Nephron progenitor cell (in vitro differentiated cells): Measurements from ENCODE around the gene NGEF.
A peak's percentile ranks its signal among the peaks of the same experiment; 100 is the strongest.

ENCODE experiments used
- DNase-seq: peaks from one replicate; pipeline ENCODE4 v3.0.0; 2021
- H3K27ac Mint-ChIP-seq: 2 replicates; pipeline ENCODE4 v1.8.0; 2021; ENCODE audit warnings: mild to moderate bottlenecking, moderate library complexity, mixed read lengths
- H3K27me3 Mint-ChIP-seq: 2 replicates; pipeline ENCODE4 v1.8.0; 2021; ENCODE audit warnings: mild to moderate bottlenecking, low read depth, mixed read lengths; ENCODE audit not compliant: poor library complexity
- H3K36me3 Mint-ChIP-seq: 2 replicates; pipeline ENCODE4 v1.8.0; 2021; ENCODE audit warnings: low read depth, mixed read lengths
- H3K4me1 Mint-ChIP-seq: 2 replicates; pipeline ENCODE4 v1.8.0; 2021; ENCODE audit warnings: mixed read lengths
- H3K4me3 Mint-ChIP-seq: 2 replicates; pipeline ENCODE4 v1.8.0; 2021; ENCODE audit warnings: mild to moderate bottlenecking, moderate library complexity, mixed read lengths
- H3K9me3 Mint-ChIP-seq: 2 replicates; pipeline ENCODE4 v1.8.0; 2021; ENCODE audit warnings: mild to moderate bottlenecking, moderate library complexity, mixed read lengths
- CTCF ChIP-seq: fragments of 200-600 bp; sonication (generic); IDR thresholded peaks from 2 replicates; pipeline ENCODE4 v1.5.0; 2021; ENCODE audit warnings: antibody characterized with exemption

The NGEF gene

GRCh38 chr2:232981767-232982360, 31.2 kb downstream of the NGEF start:
- DNase-seq = no peak
- peaks cover 26% of the 10 kb centered on the region for H3K4me1 Mint-ChIP-seq
- peaks cover 5% of the 10 kb centered on the region for H3K9me3 Mint-ChIP-seq
- peaks cover 21% of the 10 kb centered on the region for H3K27me3 Mint-ChIP-seq
- no peak overlapping the region for H3K27ac Mint-ChIP-seq
- TF ChIP-seq CTCF = no peak
- H3K36me3 Mint-ChIP-seq = no peaks in the 10 kb centered on the region
- H3K4me3 Mint-ChIP-seq = no peak overlapping the region

- Mint-ChIP-seq H3K27ac (no peak overlapping the region), H3K4me1 (peaks cover 28% of the 10 kb centered on the region), H3K9me3 (peaks cover 5% of the 10 kb centered on the region), H3K27me3 (peaks cover 21% of the 10 kb centered on the region), H3K36me3 (no peaks in the 10 kb centered on the region), H3K4me3 (no peak overlapping the region)
- TF ChIP-seq CTCF = no peak
- DNase-seq = no peak
Measured at GRCh38 chr2:232981356-232981755, 31.7 kb downstream of the NGEF start.

- no peak overlapping the region for H3K27ac Mint-ChIP-seq
- peaks cover 28% of the 10 kb centered on the region for H3K4me1 Mint-ChIP-seq
- peaks cover 21% of the 10 kb centered on the region for H3K27me3 Mint-ChIP-seq
- H3K36me3 Mint-ChIP-seq = no peaks in the 10 kb centered on the region
- no peak overlapping the region for H3K4me3 Mint-ChIP-seq
- TF ChIP-seq CTCF = no peak
- H3K9me3 Mint-ChIP-seq = no peaks in the 10 kb centered on the region
- no peak for DNase-seq
Measured at GRCh38 chr2:232980683-232981082, 32.4 kb downstream of the NGEF start.

GRCh38 chr2:232979871-232980461, 33.1 kb downstream of the NGEF start:
- peaks cover 26% of the 10 kb centered on the region for H3K27me3 Mint-ChIP-seq
- peaks cover 28% of the 10 kb centered on the region for H3K4me1 Mint-ChIP-seq
- H3K36me3 Mint-ChIP-seq = no peaks in the 10 kb centered on the region
- peak overlapping the region; percentile 15 for H3K27ac Mint-ChIP-seq
- H3K9me3 Mint-ChIP-seq = no peaks in the 10 kb centered on the region
- no peak overlapping the region for H3K4me3 Mint-ChIP-seq
- no peak for DNase-seq
- no peak for TF ChIP-seq CTCF

- no peak for TF ChIP-seq CTCF
- no peak for DNase-seq
- Mint-ChIP-seq H3K4me3 (no peak overlapping the region), H3K27ac (no peak overlapping the region), H3K4me1 (peaks cover 17% of the 10 kb centered on the region), H3K27me3 (peaks cover 16% of the 10 kb centered on the region), H3K9me3 (no peaks in the 10 kb centered on the region), H3K36me3 (no peaks in the 10 kb centered on the region)
Measured at GRCh38 chr2:232977438-232977971, 35.6 kb downstream of the NGEF start.
